Measurements from ENCODE around the gene SFMBT2. TPM values are rescaled to one million over a fixed set of nuclear protein-coding genes. Genes with fewer than 3 reads are reported as not detected.

The SFMBT2 gene
- total and polyA plus RNA-seq, 2 of the 13 experiments (the other 11 are each of a cell fraction or from before 2014, with no cell fraction given), result 0.01 to 0.02 TPM

GRCh38 chr10:7345717-7346116 is 65.1 kb downstream of the SFMBT2 start:
- intact Hi-C loops (cut with micrococcal nuclease; ENCODE audit: unreplicated experiment), result no loop called here
- no TSS peak for BruUV-seq (replicated peaks)
- whole genome bisulfite sequencing (ENCODE audit: low lambda C conversion rate), result 29% methylated on average over 10 of the region's 10 CpGs
- Histone ChIP-seq H3K9ac (ENCODE audit: insufficient read depth, low read depth, low read length) (no peak overlapping the region), H3K4me3 (replicated peaks in 1 of 3; ENCODE audit: insufficient read depth in 1 of 3, low read depth in 2 of 3, low read length in 3 of 3) (no peak overlapping the region), H3K36me3 (replicated peaks in 1 of 2; ENCODE audit: control insufficient read depth in 1 of 2, insufficient read depth in 2 of 2, low read length in 2 of 2) (no peaks in the 10 kb centered on the region), H3K4me2 (ENCODE audit: low read depth, low read length) (no peak overlapping the region), H3K27me3 (ENCODE audit: control insufficient read depth in 1 of 2, insufficient read depth in 2 of 2, low read length in 2 of 2) (peaks cover 0 to 8% of the 10 kb centered on the region in 2 experiments; a peak in 2 of 5 replicates), H3K4me1 (ENCODE audit: insufficient read depth, low read length) (no peaks in the 10 kb centered on the region), H2AFZ (ENCODE audit: low read length) (no peak overlapping the region), H3K79me2 (ENCODE audit: insufficient read depth, low read length) (no peaks in the 10 kb centered on the region), H3K27ac (ENCODE audit: extremely low read length, insufficient read depth, low read length) (no peak overlapping the region), H3K9me3 (ENCODE audit: low read length) (no peaks in the 10 kb centered on the region), H4K20me1 (ENCODE audit: insufficient read depth, low read length) (no peaks in the 10 kb centered on the region)
- FAIRE-seq (no peak), ATAC-seq (no peak), DNase-seq (ENCODE audit: low spot score) (no peak)
- ChIA-PET CTCF (ENCODE audit: low intra/inter-chr PET ratio, low total read pairs) (no interaction called here), POLR2A (no interaction called here)
- in situ Hi-C loops (cut with HindIII; ENCODE audit: extremely low pct_ligation_motif_present, low pct_unique_long_range_greater_than_20kb), result no loop called here
- TF ChIP-seq ZFAT (CRISPR knock-in tag; conservative IDR thresholded peaks at IDR 0.05), result no peak
- no peak for TF ChIP-seq ZNF446 (CRISPR knock-in tag; IDR thresholded peaks at IDR 0.05)
- no peak for TF ChIP-seq RBAK (CRISPR knock-in tag; IDR thresholded peaks at IDR 0.05)
- TF ChIP-seq FLYWCH1 (CRISPR knock-in tag; IDR thresholded peaks at IDR 0.05), result no peak
- no peak for TF ChIP-seq FOXO1 (CRISPR knock-in tag; IDR thresholded peaks at IDR 0.05)
- TF ChIP-seq ZSCAN31 (CRISPR knock-in tag; IDR thresholded peaks at IDR 0.05; ENCODE audit: low read depth), result no peak
- no peak for TF ChIP-seq TCF7L2 (IDR thresholded peaks at IDR 0.05; ENCODE audit: low read depth, low read length)
- no peak for TF ChIP-seq ZNF224 (CRISPR knock-in tag; IDR thresholded peaks at IDR 0.05)
- no peak for TF ChIP-seq HMGXB3 (CRISPR knock-in tag; IDR thresholded peaks at IDR 0.05; ENCODE audit: borderline replicate concordance)
- TF ChIP-seq MEF2D (CRISPR knock-in tag; IDR thresholded peaks at IDR 0.05), result no peak
- no peak for TF ChIP-seq ZFP1 (CRISPR knock-in tag; IDR thresholded peaks at IDR 0.05)
- TF ChIP-seq ZKSCAN5 (CRISPR knock-in tag; IDR thresholded peaks at IDR 0.05), result no peak
- no peak for TF ChIP-seq HNF1B (CRISPR knock-in tag; IDR thresholded peaks at IDR 0.05)
- TF ChIP-seq DMTF1 (CRISPR knock-in tag; IDR thresholded peaks at IDR 0.05), result no peak
- TF ChIP-seq GLMP (CRISPR knock-in tag; IDR thresholded peaks at IDR 0.05; ENCODE audit: borderline replicate concordance), result no peak
- TF ChIP-seq, protein P1, sequence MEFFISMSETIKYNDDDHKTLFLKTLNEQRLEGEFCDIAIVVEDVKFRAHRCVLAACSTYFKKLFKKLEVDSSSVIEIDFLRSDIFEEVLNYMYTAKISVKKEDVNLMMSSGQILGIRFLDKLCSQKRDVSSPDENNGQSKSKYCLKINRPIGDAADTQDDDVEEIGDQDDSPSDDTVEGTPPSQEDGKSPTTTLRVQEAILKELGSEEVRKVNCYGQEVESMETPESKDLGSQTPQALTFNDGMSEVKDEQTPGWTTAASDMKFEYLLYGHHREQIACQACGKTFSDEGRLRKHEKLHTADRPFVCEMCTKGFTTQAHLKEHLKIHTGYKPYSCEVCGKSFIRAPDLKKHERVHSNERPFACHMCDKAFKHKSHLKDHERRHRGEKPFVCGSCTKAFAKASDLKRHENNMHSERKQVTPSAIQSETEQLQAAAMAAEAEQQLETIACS (CRISPR knock-in tag; IDR thresholded peaks at IDR 0.05), result no peak

Measured in HepG2 (cell line).